Stomach (tissue), 9 donors: Measurements from ENCODE around the gene HEPACAM2. TPM values are rescaled to one million over a fixed set of nuclear protein-coding genes. Genes with fewer than 3 reads are reported as not detected.

Experiments
- DNase-seq, 2 donors: peaks; one replicate each; pipeline versions ENCODE4 v3.0.0 to v3.0.0-alpha.2; 2013 to 2019
- H3K27ac ChIP-seq, 5 donors: fragments of 200-600 bp in 4 of 5; sonication (generic) in 4 of 5; one replicate each; pipeline ENCODE4 v1.5.1; 2013 to 2019; ENCODE audit warnings: mild to moderate bottlenecking in 1 of 5, moderate library complexity in 1 of 5
- H3K27me3 ChIP-seq, 3 donors: fragments of 200-600 bp; sonication (generic); one replicate each; pipeline ENCODE4 v1.5.1; 2017 to 2019; ENCODE audit warnings: mixed run types in 1 of 3
- H3K36me3 ChIP-seq, 4 donors: fragments of 200-600 bp; sonication (generic); 1 replicate in 3 of 4; 2 replicates in 1 of 4; pipeline ENCODE4 v1.5.1; 2016 to 2019
- H3K4me1 ChIP-seq, 4 donors: fragments of 200-600 bp; sonication (generic); one replicate each; pipeline ENCODE4 v1.5.1; 2016 to 2019
- H3K4me3 ChIP-seq, 4 donors: fragments of 200-600 bp; sonication (generic) in 3 of 4; one replicate each; pipeline ENCODE4 v1.5.1; 2016 to 2019; ENCODE audit warnings: mild to moderate bottlenecking in 1 of 4
- H3K9me3 ChIP-seq, 4 donors: fragments of 200-600 bp; sonication (generic); one replicate each; pipeline ENCODE4 v1.5.1; 2016 to 2019
- CTCF ChIP-seq, 7 experiments: fragments of 450-650 bp in 4 of 7; fragments of 200-600 bp in 3 of 7; sonication (generic) in 3 of 7; IDR thresholded peaks; one replicate each; pipeline ENCODE4 v1.5.1; 2016 to 2019; ENCODE audit warnings: antibody characterized with exemption in 7 of 7, control low read depth in 2 of 7, mild to moderate bottlenecking in 1 of 7
- EP300 ChIP-seq: sonication (generic); formaldehyde crosslinking; IDR thresholded peaks from one replicate; pipeline ENCODE4 v1.6.1; 2017; ENCODE audit warnings: antibody characterized with exemption
- POLR2A ChIP-seq, 4 donors: fragments of 450-650 bp; IDR thresholded peaks; one replicate each; pipeline ENCODE4 v1.6.1; 2016; ENCODE audit warnings: antibody characterized with exemption in 4 of 4, control low read depth in 2 of 4, mild to moderate bottlenecking in 1 of 4, moderate library complexity in 1 of 4
- POLR2AphosphoS5 ChIP-seq, 3 donors: sonication (generic); formaldehyde crosslinking; IDR thresholded peaks; one replicate each; pipeline ENCODE4 v1.6.1; 2016; ENCODE audit warnings: antibody characterized with exemption in 3 of 3
- WGBS, 5 donors: extraction: QIAGEN DNeasy Blood & Tissue Kit in 3 of 5; methylation state at CpG; one replicate each; pipeline versions ENCODE4 v1.1.5 to v1.1.7; 2013 to 2018; 5-methylcytosine and 5-hydroxymethylcytosine counted together
- intact Hi-C: fragments of 100-400 bp; cut with DNase I; formaldehyde crosslinking; loops from one replicate; pipeline ENCODE4 v1.15.1; 2023; ENCODE audit warnings: low total_unique reads
- polyA plus RNA-seq, 3 donors: library from polyadenylated mRNA; stranded (reverse); fragments of 200-250 nt; gene quantifications; one replicate each; pipeline ENCODE4 v1.2.3, GENCODE V29; 2013
- total RNA-seq, 5 donors: library from RNA; depleted of rRNA; stranded (reverse); fragments of >200 nt; gene quantifications; one replicate each; pipeline versions ENCODE4 v1.1.0 to v1.2.3, GENCODE V29; 2014 to 2016
- donor health status: healthy with polysubstance abuse.
- donor health status: Bipolar disorder and iron deficiency.
- donor health status: healthy.

HEPACAM2 gene
- total and polyA plus RNA-seq, 8 donors: 0.83 to 6.4 (median 2.3) TPM; not detected in 1

- intact Hi-C loops: no loop called here
- Histone ChIP-seq H3K9me3 (no peaks in the 10 kb centered on the region), H3K36me3 (no peaks in the 10 kb centered on the region), H3K4me1 (peaks cover 0 to 14% (median 0%) of the 10 kb centered on the region in 4 donors), H3K27ac (peak overlapping the region in 1 of 5 donors; percentile 7), H3K27me3 (no peaks in the 10 kb centered on the region), H3K4me3 (no peak overlapping the region)
- TF ChIP-seq POLR2A (IDR thresholded peaks at IDR 0.05) (no peak), EP300 (no peak), CTCF (IDR thresholded peaks at IDR 0.05) (no peak), POLR2AphosphoS5 (IDR thresholded peaks at IDR 0.05) (no peak)
- no peak for DNase-seq
- WGBS, 5 donors: 32 to 42% (median 41%) methylated on average over 3 of the region's 3 CpGs
These were observed 31.9 kb downstream of the HEPACAM2 start for GRCh38 chr7:93194386-93194785.

- Histone ChIP-seq H3K36me3 (no peaks in the 10 kb centered on the region), H3K27me3 (no peaks in the 10 kb centered on the region), H3K9me3 (no peaks in the 10 kb centered on the region), H3K4me1 (peaks cover 0 to 8% (median 2%) of the 10 kb centered on the region in 4 donors), H3K4me3 (no peak overlapping the region), H3K27ac (no peak overlapping the region)
- intact Hi-C loops: no loop called here
- WGBS, 5 donors: 50 to 61% (median 54%) methylated on average over 6 of the region's 6 CpGs
- DNase-seq: no peak
- TF ChIP-seq CTCF (IDR thresholded peaks at IDR 0.05) (no peak), EP300 (no peak), POLR2A (IDR thresholded peaks at IDR 0.05) (no peak), POLR2AphosphoS5 (IDR thresholded peaks at IDR 0.05) (no peak)
These were observed 37.2 kb downstream of the HEPACAM2 start for GRCh38 chr7:93188870-93189634.

- peaks cover 0 to 8% (median 2%) of the 10 kb centered on the region in 4 donors for H3K4me1 ChIP-seq
- H3K27me3 ChIP-seq: no peaks in the 10 kb centered on the region
- H3K4me3 ChIP-seq: no peak overlapping the region
- no peak for DNase-seq
- TF ChIP-seq POLR2A (IDR thresholded peaks at IDR 0.05) (no peak), CTCF (IDR thresholded peaks at IDR 0.05) (no peak), EP300 (no peak), POLR2AphosphoS5 (IDR thresholded peaks at IDR 0.05) (no peak)
- 49 to 69% (median 57%) methylated on average over 1 of the region's 1 CpG for WGBS, 5 donors
- no peaks in the 10 kb centered on the region for H3K9me3 ChIP-seq
- no peak overlapping the region for H3K27ac ChIP-seq
- no peaks in the 10 kb centered on the region for H3K36me3 ChIP-seq
- intact Hi-C loops: no loop called here
These were observed 40.8 kb downstream of the HEPACAM2 start for GRCh38 chr7:93185303-93186027.

- no peaks in the 10 kb centered on the region for H3K27me3 ChIP-seq
- H3K9me3 ChIP-seq: no peaks in the 10 kb centered on the region
- no peaks in the 10 kb centered on the region for H3K36me3 ChIP-seq
- no peak for DNase-seq
- no peak overlapping the region for H3K4me3 ChIP-seq
- TF ChIP-seq EP300 (no peak), CTCF (IDR thresholded peaks at IDR 0.05) (no peak), POLR2AphosphoS5 (IDR thresholded peaks at IDR 0.05) (no peak)
- H3K4me1 ChIP-seq: no peaks in the 10 kb centered on the region
- no peak overlapping the region for H3K27ac ChIP-seq
- intact Hi-C loops: no loop called here
These were observed 47.1 kb downstream of the HEPACAM2 start for GRCh38 chr7:93179173-93179572.
